Thoracic aorta (tissue), 2 donors: ENCODE measurements around the gene CCPG1. TPM values are rescaled to one million over a fixed set of nuclear protein-coding genes. Genes with fewer than 3 reads are reported as not detected.
"Not testable (repeated sequence)": the region's sequence is repeated elsewhere in the genome, so short reads cannot be mapped to it uniquely, and the experiment has no call there.

Experiments
- ATAC-seq: fragments of 150-250 bp; one replicate; pipeline ENCODE4 v1.8.0; 2017; ENCODE audit warnings: low read depth; ENCODE audit not compliant: insufficient number of reproducible peaks, low FRiP score
- DNase-seq: peaks from one replicate; pipeline ENCODE4 v3.0.0-alpha.2; 2020; ENCODE audit warnings: low spot score
- H3K27ac ChIP-seq, 2 donors: fragments of 200-600 bp; sonication (generic); 1 replicate in 1 of 2; 2 replicates in 1 of 2; pipeline ENCODE4 v1.5.1; 2016; ENCODE audit warnings: mild to moderate bottlenecking in 2 of 2, moderate library complexity in 2 of 2
- H3K27me3 ChIP-seq: fragments of 200-600 bp; sonication (generic); replicated peaks from 2 replicates; pipeline ENCODE4 v1.6.0; 2016; ENCODE audit warnings: mild to moderate bottlenecking; ENCODE audit not compliant: insufficient read depth
- H3K36me3 ChIP-seq: fragments of 200-600 bp; sonication (generic); one replicate; pipeline ENCODE4 v1.5.1; 2016
- H3K4me1 ChIP-seq, 2 donors: fragments of 200-600 bp; sonication (generic); 1 replicate in 1 of 2; 2 replicates in 1 of 2; pipeline versions ENCODE4 v1.5.1 to v1.6.0; 2016; ENCODE audit warnings: low read depth in 2 of 2, mild to moderate bottlenecking in 1 of 2; ENCODE audit not compliant: control insufficient read depth in 1 of 2
- H3K4me3 ChIP-seq: fragments of 200-600 bp; sonication (generic); 2 replicates; pipeline ENCODE4 v1.5.1; 2016; ENCODE audit warnings: mild to moderate bottlenecking
- H3K9me3 ChIP-seq: fragments of 200-600 bp; sonication (generic); 2 replicates; pipeline ENCODE4 v1.5.1; 2016
- total RNA-seq, 2 donors: library from RNA; depleted of rRNA; stranded (reverse); fragments of >200 nt; gene quantifications; one replicate each; pipeline versions ENCODE4 v1.1.0 to v1.2.3, GENCODE V29; 2016
- TF ChIP-seq, protein P1 (sequence below): fragments of 200-600 bp; sonication (generic); IDR thresholded peaks from one replicate; pipeline ENCODE4 v1.5.1; 2019; ENCODE audit warnings: antibody characterized with exemption

Gene CCPG1
- total RNA-seq, 2 donors from 2014 or later = 116 to 122 TPM

- H3K27me3 ChIP-seq = no peaks in the 10 kb centered on the region
- H3K9me3 ChIP-seq = no peaks in the 10 kb centered on the region
- H3K36me3 ChIP-seq = no peaks in the 10 kb centered on the region
- peak overlapping the region in 1 of 2 donors; percentile 7 for H3K27ac ChIP-seq
- H3K4me1 ChIP-seq = peaks cover 26 to 33% of the 10 kb centered on the region in 2 donors
- DNase-seq (no peak), ATAC-seq (no peak)
- H3K4me3 ChIP-seq = no peak overlapping the region
- TF ChIP-seq, protein P1, sequence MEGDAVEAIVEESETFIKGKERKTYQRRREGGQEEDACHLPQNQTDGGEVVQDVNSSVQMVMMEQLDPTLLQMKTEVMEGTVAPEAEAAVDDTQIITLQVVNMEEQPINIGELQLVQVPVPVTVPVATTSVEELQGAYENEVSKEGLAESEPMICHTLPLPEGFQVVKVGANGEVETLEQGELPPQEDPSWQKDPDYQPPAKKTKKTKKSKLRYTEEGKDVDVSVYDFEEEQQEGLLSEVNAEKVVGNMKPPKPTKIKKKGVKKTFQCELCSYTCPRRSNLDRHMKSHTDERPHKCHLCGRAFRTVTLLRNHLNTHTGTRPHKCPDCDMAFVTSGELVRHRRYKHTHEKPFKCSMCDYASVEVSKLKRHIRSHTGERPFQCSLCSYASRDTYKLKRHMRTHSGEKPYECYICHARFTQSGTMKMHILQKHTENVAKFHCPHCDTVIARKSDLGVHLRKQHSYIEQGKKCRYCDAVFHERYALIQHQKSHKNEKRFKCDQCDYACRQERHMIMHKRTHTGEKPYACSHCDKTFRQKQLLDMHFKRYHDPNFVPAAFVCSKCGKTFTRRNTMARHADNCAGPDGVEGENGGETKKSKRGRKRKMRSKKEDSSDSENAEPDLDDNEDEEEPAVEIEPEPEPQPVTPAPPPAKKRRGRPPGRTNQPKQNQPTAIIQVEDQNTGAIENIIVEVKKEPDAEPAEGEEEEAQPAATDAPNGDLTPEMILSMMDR = no peak
Observed at GRCh38 chr15:55403531-55403930, 4.6 kb downstream of the CCPG1 start.

GRCh38 chr15:55402707-55403106, 5.5 kb downstream of the CCPG1 start:
- ATAC-seq (no peak), DNase-seq (no peak)
- TF ChIP-seq, protein P1 = no peak
- H3K36me3 ChIP-seq = no peaks in the 10 kb centered on the region
- H3K27me3 ChIP-seq = no peaks in the 10 kb centered on the region
- H3K27ac ChIP-seq = peak overlapping the region in 1 of 2 donors; percentile 7
- no peak overlapping the region for H3K4me3 ChIP-seq
- no peaks in the 10 kb centered on the region for H3K9me3 ChIP-seq
- peaks cover 26 to 33% of the 10 kb centered on the region in 2 donors for H3K4me1 ChIP-seq

GRCh38 chr15:55401786-55402246, 6.3 kb downstream of the CCPG1 start:
- no peak overlapping the region for H3K27ac ChIP-seq
- H3K9me3 ChIP-seq = no peaks in the 10 kb centered on the region
- peaks cover 22 to 28% of the 10 kb centered on the region in 2 donors for H3K4me1 ChIP-seq
- TF ChIP-seq, protein P1 = no peak
- DNase-seq (no peak), ATAC-seq (no peak)
- H3K36me3 ChIP-seq = no peaks in the 10 kb centered on the region
- H3K4me3 ChIP-seq = no peak overlapping the region
- H3K27me3 ChIP-seq = no peaks in the 10 kb centered on the region

DNA sequence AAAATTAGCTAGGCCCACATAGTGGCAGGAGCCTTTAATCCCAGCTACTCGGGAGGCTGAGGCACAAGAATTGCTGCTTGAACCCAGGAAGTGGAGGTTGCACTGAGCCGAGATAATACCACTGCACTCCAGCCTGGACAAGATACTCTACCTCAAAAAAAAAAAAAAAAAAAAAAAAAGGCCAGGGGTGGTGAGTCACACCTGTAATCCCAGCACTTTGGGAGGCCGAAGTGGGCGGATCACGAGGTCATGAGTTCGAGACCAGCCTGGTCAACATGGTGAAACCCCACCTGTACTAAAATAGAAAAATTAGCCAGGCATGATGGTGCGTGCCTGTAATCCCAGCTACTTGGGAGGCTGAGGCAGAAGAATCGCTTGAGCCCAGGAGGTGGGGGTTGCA, 8.1 kb downstream of the CCPG1 start:
- peaks cover 18 to 34% of the 10 kb centered on the region in 2 donors for H3K4me1 ChIP-seq
- H3K36me3 ChIP-seq, H3K9me3 ChIP-seq, DNase-seq, H3K4me3 ChIP-seq, ATAC-seq, H3K27ac ChIP-seq, H3K27me3 ChIP-seq: not testable (repeated sequence)

DNA sequence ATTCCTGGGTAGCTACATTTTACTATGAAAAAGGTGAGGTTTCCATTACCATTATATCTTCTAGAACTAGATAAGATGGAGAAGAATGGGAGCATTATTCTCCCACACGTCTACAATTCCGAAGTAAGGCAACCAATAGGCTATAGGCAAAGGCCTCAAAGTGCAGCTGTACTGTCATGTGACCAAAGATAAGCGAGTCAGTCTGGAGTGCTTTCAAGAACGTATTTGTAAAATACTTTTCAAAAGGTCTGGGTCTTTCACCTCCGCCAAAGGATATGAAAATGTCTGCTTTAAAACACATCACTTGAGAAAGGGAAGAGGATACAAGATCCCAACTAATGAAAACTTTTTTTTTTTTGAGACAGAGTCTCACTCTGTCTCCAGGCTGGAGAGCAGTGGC, 9.9 kb downstream of the CCPG1 start:
- TF ChIP-seq, protein P1 = no peak
- ATAC-seq (no peak), DNase-seq (no peak)
- no peak overlapping the region for H3K27ac ChIP-seq
- no peaks in the 10 kb centered on the region for H3K27me3 ChIP-seq
- H3K4me1 ChIP-seq = peaks cover 6 to 20% of the 10 kb centered on the region in 2 donors
- no peaks in the 10 kb centered on the region for H3K9me3 ChIP-seq
- no peak overlapping the region for H3K4me3 ChIP-seq
- H3K36me3 ChIP-seq = no peaks in the 10 kb centered on the region

- no peaks in the 10 kb centered on the region for H3K36me3 ChIP-seq
- no peak for DNase-seq
- no peak overlapping the region for H3K27ac ChIP-seq
- H3K4me3 ChIP-seq = no peak overlapping the region
- TF ChIP-seq, protein P1 = no peak
- H3K4me1 ChIP-seq = peaks cover 0 to 11% of the 10 kb centered on the region in 2 donors
- no peaks in the 10 kb centered on the region for H3K9me3 ChIP-seq
- ATAC-seq = no peak
- H3K27me3 ChIP-seq = no peaks in the 10 kb centered on the region
Observed at GRCh38 chr15:55394694-55395093, 13.5 kb downstream of the CCPG1 start.
